HG03175 (cell line): ENCODE measurements around the gene PEDS1.
"Not testable (repeated sequence)": the region's sequence is repeated elsewhere in the genome, so short reads cannot be mapped to it uniquely, and the experiment has no call there.

Experiments used
- ATAC-seq: cut with Tn5 transposase; IDR thresholded peaks from one replicate; pipeline ENCODE4 v1.9.1; 2021; ENCODE audit warnings: mild to moderate bottlenecking, moderate library complexity; ENCODE audit not compliant: unreplicated experiment

PEDS1 gene

GRCh38 chr20:50163570-50164317 lies 10.2 kb upstream of the PEDS1 start:
- ATAC-seq = no peak

GRCh38 chr20:50161494-50161893 lies 8.0 kb upstream of the PEDS1 start:
- not testable (repeated sequence) for ATAC-seq

GRCh38 chr20:50153153-50153499 lies 397 bp downstream of the PEDS1 start:
- peak; percentile 10 for ATAC-seq

GRCh38 chr20:50152394-50153152 lies 950 bp downstream of the PEDS1 start:
- no peak for ATAC-seq

GRCh38 chr20:50151034-50151743 lies 2.3 kb downstream of the PEDS1 start:
- ATAC-seq = no peak

GRCh38 chr20:50149481-50150254 lies 3.9 kb downstream of the PEDS1 start:
- no peak for ATAC-seq

GRCh38 chr20:50146732-50147662 lies 6.5 kb downstream of the PEDS1 start:
- ATAC-seq = peak; percentile 63

- no peak for ATAC-seq
Observed at GRCh38 chr20:50146214-50146613, 7.3 kb downstream of the PEDS1 start.

- no peak for ATAC-seq
Observed at GRCh38 chr20:50145566-50145965, 8.0 kb downstream of the PEDS1 start.

GRCh38 chr20:50144362-50144761 lies 9.2 kb downstream of the PEDS1 start:
- no peak for ATAC-seq

GRCh38 chr20:50142812-50143211 lies 10.7 kb downstream of the PEDS1 start:
- no peak for ATAC-seq

GRCh38 chr20:50141811-50142561 lies 11.5 kb downstream of the PEDS1 start:
- ATAC-seq = no peak

- no peak for ATAC-seq
Observed at GRCh38 chr20:50141018-50141675, 12.4 kb downstream of the PEDS1 start.

- no peak for ATAC-seq
Observed at GRCh38 chr20:50140339-50140859, 13.1 kb downstream of the PEDS1 start.

- no peak for ATAC-seq
Observed at GRCh38 chr20:50138479-50139393, 14.8 kb downstream of the PEDS1 start.

- no peak for ATAC-seq
Observed at GRCh38 chr20:50138120-50138478, 15.4 kb downstream of the PEDS1 start.

- not testable (repeated sequence) for ATAC-seq
Observed at GRCh38 chr20:50137702-50138101, 15.8 kb downstream of the PEDS1 start.
